ENCODE measurements around the gene INPP5A. TPM values are rescaled to one million over a fixed set of nuclear protein-coding genes. Genes with fewer than 3 reads are reported as not detected.

The INPP5A gene
- polyA plus RNA-seq, 1 donor: 51.2 TPM

- DNase-seq (ENCODE audit: low read depth): no peak
These were observed 2.4 kb upstream of the INPP5A start for GRCh38 chr10:132535065-132535651.

DNA sequence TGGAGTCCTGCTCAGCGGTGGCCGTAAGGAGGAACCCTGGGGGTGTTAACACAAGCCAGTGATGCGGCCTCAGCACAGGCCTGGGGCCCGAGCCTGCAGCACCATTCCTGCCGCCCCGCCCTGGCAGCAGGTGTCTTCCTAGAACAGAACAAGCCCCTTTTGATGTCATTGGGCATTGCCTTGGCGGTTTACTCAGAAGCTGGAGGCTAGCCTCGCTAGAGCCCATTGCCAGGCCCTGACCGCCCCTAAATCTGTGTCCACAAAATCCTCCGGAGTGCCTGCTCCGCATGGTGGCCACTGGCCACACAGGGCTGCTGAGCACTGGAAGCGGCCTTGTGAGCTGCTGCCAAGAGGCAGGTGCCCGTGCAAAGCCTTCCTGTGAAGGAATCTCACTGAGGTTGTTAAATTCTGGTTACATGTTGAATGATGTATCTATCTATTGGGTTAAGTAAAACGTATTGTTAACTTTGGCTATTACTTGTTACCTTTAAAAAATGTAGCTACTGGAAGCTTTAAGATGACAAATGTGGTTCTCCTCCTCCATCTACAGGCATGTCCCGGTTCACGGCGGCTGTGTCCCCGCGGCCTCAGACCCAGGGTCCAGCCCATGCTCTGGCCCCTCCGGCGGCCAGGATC is 1.2 kb upstream of the INPP5A start:
- DNase-seq (ENCODE audit: low read depth): no peak

GRCh38 chr10:132536877-132537683 is 507 bp upstream of the INPP5A start:
- DNase-seq (ENCODE audit: low read depth): peak; percentile 88

DNA sequence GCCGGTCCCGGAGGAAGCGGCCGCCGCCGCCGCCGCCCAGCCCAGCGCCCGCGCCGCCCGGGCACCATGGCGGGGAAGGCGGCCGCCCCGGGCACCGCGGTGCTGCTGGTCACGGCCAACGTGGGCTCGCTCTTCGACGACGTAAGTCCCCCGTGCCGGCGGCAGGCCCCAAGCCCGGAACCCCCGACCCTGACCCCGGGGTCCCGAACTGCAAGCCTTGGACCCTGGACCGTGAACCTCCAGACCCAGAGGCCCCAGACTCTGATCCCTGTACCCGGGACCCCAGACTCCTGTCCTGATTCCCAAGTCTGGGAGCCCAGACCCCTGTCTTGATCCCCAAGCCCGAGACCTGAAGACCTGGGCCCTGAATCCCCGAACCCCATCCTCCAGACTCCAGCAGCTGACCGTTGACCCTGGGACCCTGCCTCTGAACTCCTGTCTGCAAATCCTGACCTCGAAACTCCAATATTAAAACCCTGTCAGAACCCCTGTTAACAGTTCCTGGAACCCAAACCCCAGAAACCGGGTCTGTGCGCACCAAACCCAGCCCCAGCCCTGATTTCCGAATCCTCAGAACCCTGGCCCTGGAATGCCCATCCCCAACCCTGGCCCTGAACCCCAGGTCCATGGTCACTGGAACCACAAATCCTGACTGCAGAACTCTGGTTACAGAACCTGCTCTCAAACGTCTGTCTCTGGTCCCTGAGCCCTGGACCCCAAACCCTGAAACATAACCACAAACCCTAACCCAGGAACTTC is 623 bp downstream of the INPP5A start:
- DNase-seq (ENCODE audit: low read depth): no peak

DNA sequence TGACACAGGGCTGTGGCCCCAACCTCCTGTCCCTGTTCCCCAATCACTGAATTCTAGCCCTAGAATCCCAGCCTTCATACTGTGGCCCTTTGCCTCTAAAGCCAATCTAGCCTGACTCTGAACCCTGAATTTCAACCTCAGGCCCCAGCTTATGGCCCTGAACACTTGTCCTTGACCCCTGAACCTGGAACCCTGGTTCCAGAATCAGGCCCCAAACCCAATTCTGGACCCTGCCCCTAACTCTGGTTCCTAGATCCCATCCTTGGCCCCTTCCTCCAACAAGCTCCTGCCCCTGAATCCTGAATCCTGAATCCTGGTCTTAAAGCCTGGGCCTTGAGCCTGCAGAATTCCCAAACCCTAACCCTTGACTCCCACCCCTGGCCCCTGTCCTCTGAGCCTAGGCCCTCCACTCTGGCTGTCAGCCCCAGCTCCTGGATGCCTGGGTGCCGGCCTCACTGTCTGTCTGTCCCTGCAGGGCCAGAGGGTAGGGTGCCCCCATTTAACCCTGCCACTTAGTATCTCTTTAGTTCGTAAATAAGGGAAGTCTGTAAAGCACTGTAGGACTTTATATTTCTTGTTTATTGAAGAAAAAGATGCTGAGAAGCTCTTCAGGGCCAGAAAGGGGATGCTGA is 1.3 kb downstream of the INPP5A start:
- no peak for DNase-seq (ENCODE audit: low read depth)

DNA sequence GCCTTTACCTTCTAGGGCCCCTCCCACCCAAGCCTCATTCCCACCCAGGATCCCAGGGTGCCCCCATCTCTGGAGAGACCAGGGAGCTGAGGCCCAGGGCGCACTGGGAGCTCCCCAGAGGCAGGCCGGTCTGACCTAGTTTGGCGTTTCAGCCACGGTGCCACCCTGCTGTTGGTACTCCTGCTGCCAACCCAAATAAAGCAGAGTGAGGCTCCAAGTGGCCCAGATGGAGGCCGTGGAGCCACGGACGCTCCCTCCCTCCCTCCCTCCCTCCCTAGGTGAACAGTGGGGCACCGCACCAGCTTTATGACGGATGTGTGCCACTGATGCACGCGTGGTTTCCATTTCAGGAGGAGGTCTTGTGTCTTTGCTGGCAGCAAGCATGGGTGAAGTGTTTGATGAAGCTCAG is 1.8 kb downstream of the INPP5A start:
- DNase-seq (ENCODE audit: low read depth): no peak

GRCh38 chr10:132539894-132540293 is 2.3 kb downstream of the INPP5A start:
- DNase-seq (ENCODE audit: low read depth): no peak

- DNase-seq (ENCODE audit: low read depth): no peak
These were observed 2.9 kb downstream of the INPP5A start for GRCh38 chr10:132540456-132540855.

GRCh38 chr10:132541129-132541528 is 3.5 kb downstream of the INPP5A start:
- no peak for DNase-seq (ENCODE audit: low read depth)

DNA sequence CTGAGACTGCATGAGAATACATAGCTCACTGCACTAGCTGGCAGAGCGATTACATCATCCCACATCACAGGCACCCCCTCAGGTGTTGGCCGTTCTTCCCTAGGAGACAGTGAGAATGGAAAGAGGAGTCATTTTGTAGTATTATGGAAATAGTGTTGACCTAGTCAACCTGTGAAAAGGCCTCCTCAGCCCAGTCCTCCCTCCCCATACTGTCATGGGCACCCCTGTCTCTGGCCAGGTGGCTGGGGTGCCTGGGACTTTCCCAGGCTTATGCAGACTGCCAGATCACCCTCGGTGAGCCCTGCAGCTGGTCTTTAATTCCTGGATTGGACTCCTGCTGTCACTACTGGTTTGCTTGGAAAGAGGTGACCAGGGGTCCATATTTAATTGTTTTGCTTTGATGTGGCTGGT is 4.0 kb downstream of the INPP5A start:
- no peak for DNase-seq (ENCODE audit: low read depth)

DNA sequence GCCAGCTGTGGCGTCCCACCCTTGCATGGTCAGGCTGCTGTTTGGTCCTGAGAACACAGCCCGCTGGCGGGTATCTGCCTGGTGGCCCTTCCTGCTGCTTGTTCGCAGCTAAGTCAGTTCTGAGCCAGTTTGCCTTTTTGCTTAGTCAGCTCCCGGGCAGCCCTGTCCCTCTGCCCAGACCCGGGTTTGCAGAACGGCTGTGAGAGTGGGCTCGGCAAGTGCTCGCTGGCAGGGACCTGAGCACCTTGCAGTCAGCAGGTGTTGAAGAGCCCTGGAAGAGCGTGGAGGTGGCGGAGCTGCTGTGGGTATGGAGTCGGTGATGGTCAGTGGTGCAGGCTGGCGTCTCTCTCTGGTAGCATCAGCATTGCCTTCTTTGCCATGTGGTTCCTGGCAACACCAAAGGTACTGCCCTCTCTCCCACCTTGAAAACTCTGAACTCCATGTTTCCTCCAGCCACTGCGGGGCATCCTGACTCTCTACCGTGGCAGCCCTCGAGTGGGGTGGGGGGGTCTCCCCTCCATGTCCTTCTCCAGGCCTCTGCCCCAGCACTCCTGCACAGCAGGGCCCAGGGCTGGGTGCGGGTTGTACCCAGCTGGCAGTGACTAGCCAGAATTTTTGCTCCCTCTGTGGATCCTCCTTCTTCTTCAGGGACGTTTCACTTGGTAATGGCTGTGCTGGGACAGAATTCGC is 4.6 kb downstream of the INPP5A start:
- no peak for DNase-seq (ENCODE audit: low read depth)

- no peak for DNase-seq (ENCODE audit: low read depth)
These were observed 5.2 kb downstream of the INPP5A start for GRCh38 chr10:132542819-132543218.

DNA sequence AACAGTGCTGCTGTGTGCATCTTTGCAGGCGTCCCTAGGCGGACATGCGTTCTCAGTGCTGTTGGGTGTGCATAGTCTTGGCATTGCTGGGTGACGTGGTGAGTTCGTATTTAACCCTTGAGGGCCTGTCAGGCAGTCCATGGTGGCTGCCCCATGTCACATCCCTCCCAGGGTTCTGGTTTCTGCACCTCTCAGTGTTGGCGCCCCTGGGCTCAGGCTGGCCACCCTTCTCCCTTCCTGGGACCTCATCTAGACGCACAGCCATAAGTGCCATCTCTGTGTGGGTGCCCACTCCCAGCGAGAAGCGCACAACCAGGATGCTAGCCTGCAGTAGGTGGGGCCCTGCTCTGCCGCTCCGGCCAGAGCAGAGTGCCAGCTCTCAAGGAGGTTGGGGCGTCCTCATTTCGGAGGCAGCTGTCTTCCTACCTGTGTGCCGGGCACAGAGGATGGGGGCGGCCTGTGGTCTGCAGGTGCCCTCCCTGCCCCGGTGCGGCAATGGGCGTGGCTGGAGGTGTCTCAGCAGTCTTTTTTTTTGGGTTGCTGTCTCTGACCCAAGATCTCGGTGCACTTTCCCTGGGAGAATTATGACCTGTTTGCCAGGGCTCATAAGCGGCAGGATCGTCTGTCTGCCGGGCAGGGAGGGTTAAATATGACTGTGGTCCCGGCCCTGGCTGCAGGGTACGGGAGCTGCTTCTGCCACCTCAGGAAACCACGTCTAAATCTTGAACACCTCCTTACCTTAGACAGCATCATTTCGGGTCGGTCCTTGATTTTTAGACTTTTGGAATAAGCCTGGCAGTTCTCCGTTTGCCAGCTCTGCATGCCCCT is 6.5 kb downstream of the INPP5A start:
- DNase-seq (ENCODE audit: low read depth): no peak

DNA sequence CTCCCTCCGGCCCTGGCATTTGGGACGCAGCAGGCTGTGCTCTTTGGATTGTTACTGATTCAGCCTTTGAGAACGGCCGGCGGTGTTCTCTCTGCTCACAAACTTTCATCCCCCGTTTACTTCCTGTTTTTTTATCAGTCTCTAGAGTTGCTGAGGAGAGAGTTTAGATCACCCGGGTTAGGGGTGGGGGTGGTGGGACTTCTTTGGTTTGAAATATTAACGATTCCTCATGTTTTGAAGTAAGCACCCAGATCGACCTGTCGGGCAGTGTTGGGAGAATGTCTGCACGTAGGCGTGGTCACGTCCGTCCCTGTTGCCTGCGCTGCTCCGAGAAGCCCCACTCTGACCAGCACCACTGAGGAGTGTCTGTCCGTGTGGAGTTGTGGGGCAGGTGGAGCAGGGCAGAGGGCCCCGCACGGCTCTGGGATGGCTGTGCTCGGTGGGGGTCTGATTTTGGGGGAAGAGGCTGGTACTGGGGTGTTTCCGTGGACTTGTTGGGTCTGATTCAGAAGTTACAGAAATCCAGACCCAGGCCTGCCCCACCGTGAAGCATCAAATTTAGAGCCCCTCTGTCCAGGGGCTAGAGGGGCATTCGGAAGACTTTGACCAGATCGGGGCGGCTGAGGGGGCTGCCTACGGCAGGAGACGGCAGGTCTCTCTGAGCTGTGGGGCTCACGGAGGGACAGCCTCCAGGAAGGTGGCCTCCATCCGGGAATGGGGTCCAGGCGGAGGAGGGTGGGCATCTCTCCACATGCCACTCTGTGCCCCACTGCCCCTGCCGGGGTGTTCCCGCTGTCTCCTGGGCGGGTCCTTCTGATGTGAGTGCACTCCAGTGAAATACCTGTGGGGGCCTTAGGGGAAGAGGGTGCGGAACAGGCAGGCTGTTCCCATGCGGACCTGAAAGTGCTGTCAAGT is 7.4 kb downstream of the INPP5A start:
- no peak for DNase-seq (ENCODE audit: low read depth)

DNA sequence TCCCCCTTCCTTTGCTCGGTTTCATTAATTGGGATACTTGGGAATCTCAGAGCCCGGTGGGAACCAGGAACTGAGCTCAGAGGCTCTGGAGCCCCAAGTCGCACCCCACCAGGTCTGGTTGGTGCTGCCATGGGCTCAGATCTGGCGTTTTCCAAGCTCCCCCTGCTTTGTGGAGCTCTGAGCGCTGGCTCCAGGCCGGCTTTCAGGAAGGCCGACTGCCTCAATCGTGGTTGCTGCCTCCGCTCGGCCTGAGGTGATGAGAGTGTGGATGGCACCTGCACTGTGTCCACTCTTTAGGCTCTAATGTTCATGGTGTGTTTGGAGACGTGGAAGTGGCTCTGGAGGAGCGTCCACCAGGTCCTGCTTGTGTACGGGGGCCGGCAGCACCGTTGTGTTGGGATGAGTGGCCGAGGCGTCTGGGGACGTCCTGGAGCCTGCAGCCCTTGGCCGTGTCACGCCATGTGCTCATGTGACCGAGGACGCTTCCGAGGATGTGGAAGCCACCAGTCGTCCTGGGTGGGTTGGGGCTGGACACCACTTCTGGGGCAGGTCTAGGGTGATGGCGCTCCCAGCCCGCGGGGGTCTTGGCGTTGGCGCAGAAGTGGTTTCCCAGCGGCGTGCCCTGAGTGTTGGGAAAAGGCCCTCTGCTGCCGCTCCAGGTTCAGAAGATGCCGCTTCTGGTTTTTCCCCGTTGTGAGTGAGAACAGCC is 8.2 kb downstream of the INPP5A start:
- DNase-seq (ENCODE audit: low read depth): no peak

DNA sequence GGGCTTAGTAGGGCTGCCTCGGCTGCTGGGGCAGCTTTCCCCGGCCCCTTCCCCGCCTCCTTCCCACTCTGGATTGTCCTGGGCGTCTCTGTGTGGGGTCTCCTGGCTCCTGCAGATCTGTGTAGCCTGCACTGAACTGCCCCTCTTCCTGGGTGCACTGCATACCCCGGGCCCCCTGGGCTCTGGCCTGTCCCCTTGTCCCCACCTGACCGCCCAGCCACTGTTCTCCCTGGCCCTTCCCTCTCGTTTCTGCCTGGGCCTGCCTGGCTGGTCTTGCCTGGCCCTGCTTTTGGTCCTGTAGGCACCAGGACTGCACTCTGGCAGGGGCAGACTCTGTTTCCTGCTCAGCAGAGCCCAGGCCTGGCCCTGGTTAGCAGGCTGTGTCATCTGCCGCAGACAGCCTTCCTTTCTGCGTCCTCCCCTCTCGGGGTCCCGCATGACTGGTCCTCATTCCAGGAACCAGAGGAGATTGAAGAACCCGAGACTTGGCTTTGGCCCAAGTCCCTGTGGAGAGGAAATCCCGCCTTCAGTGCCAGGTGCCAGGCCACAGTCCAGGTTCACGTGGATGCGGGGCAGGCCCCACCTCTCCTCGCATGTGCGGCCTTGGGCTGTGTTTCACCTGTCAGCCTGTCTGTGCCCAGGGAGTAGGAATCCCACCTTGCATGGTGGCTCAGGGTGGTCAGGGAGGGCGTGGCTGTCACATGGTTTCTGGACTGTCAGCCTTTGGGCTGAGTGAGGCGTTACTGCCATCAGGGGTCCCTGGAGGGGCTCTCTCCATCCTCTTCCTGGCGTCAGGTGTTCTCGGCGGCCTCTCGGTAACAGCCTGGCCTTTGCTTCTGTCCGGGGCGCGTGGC is 9.2 kb downstream of the INPP5A start:
- DNase-seq (ENCODE audit: low read depth): no peak

DNA sequence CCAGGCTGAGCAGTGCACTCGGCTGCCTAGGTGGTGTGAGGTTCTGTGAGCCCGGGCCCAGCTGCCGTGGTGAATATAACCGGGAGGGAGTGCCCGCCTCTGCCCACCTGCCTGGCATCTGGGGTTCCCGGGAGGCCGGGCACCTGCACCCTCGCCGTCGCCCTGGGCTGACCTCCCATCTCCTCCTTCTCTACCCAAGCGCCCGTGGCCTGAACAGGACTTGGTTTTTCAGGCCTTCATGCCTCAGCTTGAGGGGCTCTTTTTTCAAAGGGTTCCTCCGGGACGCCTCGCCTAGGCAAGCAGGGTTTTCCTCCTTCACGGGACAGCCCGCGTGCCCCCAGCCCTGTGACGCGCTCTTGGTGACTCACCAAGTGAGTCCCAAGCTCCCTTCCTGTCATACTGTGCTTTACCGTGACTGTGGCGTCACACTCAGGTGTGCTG is 9.9 kb downstream of the INPP5A start:
- no peak for DNase-seq (ENCODE audit: low read depth)
